Activated CD4-positive, alpha-beta T cell treated with anti-CD3 and anti-CD28 coated beads, Interleukin-2, amount 50 U/mL, for 4 hours (primary cell): ENCODE measurements around the gene THAP11.
"Not testable (repeated sequence)": the region's sequence is repeated elsewhere in the genome, so short reads cannot be mapped to it uniquely, and the experiment has no call there.

Experiments used
- DNase-seq, 2 experiments: peaks; one replicate each; pipeline ENCODE4 v3.0.0-alpha.2; 2020

THAP11 gene

DNA sequence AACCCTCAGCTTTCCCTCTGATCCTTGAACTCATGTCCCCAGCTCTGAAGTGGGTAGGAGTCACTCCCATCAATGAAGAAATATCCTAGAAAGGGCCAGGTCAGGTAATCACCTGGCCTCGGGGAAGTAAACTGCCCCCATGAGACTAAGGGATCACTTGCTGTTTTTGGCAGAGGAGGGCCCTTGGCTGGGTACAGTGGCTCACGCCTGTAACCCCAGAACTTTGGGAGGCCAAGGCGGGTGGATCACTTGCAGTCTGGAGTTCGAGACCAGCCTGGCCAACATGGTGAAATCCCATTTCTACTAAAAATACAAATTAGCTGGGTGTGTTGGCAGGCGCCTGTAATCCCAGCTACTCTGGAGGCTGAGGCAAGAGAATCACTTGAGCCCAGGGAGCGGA lies 21.9 kb downstream of the THAP11 start:
- DNase-seq: not testable (repeated sequence)

DNA sequence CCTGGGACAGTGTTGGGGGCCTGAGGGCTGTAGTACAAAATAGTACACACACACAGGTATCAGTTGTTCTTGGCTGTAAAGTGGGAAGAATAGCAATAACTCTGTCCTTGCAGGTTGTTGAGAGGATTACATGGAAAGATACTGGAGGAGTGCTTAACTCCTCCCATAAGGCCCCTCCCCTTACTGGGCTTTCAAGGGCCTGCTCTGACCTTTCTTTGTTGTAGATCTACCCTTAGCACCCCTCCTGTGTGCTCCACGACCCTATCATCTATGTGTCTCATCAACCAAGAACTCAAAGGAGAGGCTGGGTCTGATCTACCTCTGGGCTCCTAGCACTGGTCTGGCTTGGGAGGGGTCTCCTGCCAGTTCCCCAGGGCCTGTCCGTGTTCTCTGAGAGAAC lies 22.5 kb downstream of the THAP11 start:
- no peak for DNase-seq

DNA sequence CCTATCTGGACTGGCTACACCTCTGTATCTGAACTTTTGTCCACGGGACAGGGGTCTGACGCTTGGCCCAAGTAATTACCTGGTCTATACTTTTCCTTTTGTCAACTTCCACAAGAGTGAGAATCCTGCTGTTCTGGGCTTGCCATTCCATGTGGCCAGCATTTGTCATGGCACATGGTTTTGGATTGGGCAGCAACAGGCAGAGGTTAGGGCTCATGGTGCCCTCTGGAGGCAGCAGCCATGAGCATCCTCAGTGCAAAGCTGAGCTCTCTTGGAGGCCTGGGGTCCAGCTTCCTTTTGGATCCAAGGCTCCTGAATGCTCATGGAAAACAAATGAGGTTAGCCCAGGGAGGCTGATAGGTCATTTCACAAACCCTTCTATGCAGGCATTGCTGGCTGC lies 23.2 kb downstream of the THAP11 start:
- DNase-seq: no peak

DNA sequence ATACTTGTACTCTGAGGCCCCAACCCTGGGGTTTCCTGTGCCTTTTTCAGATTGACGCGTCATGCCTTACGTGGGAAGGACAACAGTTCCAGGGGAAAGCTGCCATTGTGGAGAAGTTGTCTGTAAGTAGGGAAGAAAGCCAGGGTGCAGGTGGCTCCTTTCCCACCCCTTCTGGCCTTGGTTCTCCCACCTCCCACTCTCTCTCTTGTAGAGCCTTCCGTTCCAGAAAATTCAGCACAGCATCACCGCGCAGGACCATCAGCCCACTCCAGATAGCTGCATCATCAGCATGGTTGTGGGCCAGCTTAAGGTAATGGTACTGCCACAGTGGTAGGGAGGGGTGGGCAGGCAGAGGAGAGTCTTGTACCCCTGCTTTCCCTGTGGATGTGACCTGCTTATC lies 26.2 kb downstream of the THAP11 start:
- DNase-seq: no peak

DNA sequence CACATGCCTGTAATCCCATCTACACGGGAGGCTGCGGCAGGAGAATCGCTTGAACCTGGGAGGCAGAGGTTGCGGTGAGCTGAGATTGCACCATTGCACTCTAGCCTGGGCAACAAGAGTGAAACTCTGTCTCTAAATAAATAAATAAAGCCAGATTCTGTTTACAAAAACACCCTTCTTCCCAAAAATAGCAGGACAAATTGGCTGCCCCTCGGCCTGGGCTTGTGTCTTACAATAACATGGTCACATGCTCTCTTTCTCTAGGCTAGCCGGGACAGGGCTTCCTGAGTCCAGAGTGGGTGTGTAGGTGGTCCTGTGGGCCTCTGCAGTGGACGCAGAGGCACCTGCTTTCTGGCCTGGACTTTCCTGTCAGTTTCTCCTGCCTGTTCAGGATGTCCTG lies 27.5 kb downstream of the THAP11 start:
- no peak for DNase-seq

DNA sequence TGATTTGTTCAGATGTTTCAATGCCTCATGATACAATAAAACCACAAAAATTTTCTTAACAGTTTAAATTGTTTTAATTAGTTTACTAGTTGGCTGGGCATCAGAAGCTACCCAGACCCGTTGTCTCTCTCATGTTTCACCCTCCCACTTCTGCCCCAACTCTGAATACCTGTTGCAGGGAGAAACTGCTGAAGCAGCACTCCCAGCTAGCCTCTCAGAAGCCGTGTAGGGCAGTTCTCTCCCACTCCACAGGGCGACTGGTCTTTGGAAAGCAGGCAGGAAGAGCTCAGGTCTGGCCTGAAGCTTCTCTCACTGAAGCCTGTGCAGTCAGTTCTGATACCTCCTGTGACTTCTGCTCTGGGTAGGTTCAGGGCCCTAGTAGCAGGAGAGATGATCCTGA lies 29.1 kb downstream of the THAP11 start:
- no peak for DNase-seq

DNA sequence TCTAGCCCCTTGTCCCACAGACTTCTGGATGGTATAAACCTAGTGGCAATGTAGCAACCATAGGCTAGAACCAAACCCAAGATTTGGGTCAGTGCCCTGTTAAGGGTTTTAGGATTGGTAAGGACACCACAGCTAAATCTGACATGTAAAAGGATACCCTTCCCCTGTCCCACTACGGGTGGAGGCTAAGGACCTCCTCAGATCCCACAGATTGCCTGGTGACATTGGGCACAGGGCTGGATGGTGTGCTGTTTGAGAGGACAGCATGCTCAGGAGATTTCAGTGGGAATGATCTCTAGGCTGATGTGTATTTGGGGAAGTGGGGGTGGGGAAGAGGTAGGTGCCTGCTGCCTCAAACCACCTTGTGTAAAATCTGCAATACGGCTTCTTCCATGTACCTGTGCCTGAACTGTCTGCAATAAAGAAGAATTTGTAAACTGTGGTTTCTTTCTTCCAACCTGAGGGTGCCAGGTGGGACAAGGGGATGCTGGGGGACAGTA lies 30.1 kb downstream of the THAP11 start:
- no peak for DNase-seq

DNA sequence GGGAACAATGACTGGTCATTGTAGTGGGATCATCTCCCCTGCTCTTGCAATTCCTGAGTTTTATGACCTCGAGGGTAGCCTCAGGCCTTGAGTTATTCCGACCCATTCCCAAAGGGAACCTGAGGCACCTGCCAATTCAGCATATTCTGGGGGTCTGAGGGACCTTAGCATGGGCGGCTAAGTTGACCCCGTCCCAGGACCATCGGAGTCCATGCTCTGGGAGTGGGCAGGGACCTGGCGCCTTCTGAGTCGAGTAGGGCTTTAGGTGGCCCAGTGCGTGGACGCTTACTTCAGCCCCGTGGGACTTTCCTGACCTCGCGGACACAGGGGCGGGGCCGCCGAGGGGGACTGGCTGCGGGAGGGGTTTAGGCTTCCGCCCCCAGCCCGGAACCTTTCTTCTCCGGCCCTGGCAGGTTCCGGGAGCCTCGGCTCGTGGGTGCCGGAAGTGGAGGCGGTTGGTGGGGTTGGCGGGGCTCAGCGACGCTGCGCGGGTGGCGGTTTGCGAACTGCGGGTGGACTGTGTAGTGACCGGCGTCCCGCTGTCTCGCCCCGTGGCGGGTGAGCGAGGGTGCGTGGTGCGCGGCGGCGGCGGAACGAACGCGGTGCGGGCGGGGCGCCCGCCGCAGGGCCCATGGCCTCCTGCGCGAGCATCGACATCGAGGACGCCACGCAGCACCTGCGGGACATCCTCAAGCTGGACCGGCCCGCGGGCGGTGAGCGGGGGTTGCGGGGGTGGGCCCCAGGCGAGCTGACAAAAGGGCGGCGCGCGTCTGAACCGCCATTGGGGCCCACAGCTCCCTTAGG lies 30.7 kb downstream of the THAP11 start, which contains the start of gene EDC4:
EDC4 (plus strand) TSS at position 422 of the 804 bp plus-strand sequence; CDS start at position 632, 210 bp downstream.
- DNase-seq: peak; percentile 77 to 80

DNA sequence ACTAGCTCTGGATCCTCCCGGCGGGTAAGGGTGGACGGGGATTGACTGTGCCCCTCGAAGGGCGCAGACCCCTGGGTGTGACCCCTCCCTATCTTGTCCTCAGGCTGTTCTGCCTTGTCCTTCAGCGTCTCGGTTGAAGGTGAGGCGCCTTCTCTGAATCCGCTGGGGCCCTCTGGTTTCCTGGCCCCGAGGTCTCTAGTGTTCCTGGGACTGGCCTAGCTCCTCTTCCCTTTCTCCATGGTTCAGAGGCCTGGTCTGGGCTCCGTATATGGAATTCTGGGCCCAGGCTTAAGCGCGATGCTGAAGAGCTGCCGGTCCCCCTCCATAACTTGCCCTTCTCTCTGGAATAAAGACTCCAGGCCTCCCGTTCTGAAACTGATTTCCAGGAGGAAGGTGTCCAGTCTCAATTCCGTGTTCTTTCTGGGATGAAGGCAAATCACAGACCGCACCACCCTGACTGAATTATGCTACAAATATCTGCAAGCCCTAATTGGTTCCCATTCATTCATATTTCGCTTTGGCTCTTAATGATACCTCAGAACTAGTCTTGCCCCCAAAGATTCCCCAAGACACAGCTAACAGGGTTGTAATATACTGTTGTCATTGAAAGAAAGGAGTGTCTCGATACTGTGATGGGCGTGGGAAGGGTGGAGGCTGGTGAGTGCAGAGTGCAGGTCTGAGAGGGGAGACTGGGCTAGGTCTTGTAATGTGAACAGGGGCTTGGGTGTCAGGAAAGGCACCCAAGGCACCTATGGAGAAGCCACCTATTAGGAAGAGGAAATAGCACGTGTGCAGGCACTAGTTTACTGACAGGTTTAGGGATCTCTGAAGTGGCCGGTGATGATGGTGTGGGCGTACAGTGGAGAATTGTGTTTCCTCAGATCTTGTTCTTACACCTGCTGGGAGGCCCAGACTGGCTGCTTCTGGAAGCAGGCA lies 31.6 kb downstream of the THAP11 start:
- no peak for DNase-seq

DNA sequence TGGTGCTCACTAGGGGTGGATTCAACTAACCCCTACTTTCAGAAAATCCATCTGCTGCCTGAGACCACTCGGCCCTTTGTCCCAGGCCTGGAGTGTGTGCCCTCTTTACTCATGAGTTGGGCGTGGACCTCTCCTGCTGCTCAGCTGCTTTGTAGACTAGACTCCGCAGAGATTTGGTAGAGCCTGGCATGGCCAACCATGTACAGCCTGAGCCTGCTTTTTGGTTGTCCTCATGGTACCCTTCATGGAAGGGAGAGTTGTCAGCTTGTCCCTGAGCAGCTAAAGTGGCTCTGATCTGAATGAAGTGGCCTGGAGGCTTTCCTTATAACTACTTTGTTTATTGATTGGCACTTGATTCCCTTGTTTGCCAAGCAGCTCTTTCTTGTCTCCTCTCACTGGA lies 32.3 kb downstream of the THAP11 start:
- no peak for DNase-seq

DNA sequence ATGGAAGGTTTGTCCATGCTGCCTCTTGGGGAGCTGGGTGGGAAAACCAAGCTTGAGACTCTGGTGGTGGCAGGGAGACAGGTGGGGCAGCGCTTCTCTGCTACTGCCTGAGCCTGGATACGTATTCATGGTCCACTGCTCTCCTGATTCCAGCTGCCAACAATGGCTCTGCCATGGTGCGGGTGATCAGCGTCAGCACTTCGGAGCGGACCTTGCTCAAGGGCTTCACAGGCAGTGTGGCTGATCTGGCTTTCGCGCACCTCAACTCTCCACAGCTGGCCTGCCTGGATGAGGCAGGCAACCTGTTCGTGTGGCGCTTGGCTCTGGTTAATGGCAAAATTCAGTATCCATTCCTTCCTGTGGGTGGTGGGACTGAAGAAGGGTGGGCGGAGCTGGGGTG lies 34.9 kb downstream of the THAP11 start:
- DNase-seq: no peak

DNA sequence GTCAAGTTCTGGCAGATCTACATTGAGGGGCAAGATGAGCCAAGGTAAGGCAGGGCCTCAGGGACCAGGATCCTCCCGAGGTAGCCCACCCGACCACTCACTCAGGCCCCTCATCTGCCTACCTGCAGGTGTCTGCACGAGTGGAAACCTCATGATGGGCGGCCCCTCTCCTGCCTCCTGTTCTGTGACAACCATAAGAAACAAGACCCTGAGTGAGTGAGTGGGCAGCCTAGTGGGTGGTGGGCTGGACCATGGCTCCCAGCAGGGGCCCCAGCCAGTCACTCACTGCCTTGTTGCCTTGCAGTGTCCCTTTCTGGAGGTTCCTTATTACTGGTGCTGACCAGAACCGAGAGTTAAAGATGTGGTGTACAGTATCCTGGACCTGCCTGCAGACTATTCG lies 36.1 kb downstream of the THAP11 start:
- no peak for DNase-seq

DNA sequence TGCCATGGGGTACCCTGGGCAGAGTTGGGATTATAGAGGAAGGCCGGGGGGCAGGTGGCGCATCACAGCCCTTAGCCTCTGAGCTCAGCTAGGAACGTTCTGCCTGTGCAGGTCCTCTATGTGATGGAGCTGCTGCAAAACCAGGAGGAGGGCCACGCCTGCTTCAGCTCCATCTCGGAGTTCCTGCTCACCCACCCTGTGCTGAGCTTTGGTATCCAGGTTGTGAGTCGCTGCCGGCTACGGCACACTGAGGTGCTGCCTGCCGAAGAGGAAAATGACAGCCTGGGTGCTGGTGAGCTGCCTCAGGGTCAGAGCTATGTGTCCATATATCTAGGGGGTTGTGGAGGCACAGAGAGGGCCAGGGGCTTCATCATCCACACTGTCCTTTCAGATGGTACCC lies 36.7 kb downstream of the THAP11 start:
- no peak for DNase-seq

DNA sequence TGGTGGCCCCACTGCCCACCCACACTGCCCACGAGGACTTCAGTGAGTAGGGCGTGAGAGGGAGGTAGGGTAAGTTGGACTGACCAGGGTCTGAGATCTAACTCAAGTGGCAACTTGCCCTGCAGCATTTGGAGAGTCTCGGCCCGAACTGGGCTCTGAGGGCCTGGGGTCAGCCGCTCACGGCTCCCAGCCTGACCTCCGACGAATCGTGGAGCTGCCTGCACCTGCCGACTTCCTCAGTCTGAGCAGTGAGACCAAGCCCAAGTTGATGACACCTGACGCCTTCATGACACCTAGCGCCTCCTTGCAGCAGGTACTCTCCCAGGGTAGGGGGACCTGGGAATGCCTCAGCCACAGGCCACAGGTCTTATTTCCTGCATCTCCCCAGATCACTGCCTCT lies 37.3 kb downstream of the THAP11 start:
- DNase-seq: no peak

DNA sequence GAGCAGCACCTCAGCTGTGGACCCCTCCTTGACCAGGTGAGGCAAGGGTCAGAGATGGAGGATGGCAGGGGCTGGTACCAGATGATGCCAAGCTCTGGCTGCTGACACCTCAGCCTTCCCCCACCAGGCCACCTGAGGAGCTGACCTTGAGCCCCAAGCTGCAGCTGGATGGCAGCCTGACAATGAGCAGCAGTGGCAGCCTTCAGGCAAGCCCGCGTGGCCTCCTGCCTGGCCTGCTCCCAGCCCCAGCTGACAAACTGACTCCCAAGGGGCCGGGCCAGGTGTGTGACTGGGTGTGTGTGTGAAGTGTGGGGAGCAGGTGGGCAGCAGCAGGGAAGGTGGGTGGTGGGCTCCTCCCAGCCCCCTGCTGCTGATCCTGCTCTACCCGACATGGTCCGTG lies 37.8 kb downstream of the THAP11 start:
- DNase-seq: no peak

DNA sequence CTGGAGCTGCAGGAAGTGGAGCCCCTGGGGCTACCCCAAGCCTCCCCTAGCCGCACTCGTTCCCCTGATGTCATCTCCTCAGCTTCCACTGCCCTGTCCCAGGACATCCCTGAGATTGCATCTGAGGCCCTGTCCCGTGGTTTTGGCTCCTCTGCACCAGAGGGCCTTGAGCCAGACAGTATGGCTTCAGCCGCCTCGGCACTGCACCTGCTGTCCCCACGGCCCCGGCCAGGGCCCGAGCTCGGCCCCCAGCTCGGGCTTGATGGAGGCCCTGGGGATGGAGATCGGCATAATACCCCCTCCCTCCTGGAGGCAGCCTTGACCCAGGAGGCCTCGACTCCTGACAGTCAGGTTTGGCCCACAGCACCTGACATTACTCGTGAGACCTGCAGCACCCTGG lies 38.5 kb downstream of the THAP11 start:
- DNase-seq: no peak

DNA sequence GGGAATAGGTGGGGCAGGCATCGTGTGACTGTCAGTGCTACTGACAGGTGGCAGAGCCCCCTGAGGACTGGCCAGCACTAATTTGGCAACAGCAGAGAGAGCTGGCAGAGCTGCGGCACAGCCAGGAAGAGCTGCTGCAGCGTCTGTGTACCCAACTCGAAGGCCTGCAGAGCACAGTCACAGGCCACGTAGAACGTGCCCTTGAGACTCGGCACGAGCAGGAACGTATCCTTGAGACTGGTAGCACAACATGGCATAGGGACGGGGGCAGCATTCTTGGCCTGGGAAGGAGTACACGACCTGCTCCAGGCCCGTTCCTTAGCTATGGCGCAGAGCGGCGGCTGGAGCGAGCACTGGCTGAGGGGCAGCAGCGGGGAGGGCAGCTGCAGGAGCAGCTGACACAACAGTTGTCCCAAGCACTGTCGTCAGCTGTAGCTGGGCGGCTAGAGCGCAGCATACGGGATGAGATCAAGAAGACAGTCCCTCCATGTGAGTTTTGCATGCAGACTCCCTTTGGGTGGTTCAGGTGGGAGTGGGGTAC lies 39.6 kb downstream of the THAP11 start:
- DNase-seq: no peak

DNA sequence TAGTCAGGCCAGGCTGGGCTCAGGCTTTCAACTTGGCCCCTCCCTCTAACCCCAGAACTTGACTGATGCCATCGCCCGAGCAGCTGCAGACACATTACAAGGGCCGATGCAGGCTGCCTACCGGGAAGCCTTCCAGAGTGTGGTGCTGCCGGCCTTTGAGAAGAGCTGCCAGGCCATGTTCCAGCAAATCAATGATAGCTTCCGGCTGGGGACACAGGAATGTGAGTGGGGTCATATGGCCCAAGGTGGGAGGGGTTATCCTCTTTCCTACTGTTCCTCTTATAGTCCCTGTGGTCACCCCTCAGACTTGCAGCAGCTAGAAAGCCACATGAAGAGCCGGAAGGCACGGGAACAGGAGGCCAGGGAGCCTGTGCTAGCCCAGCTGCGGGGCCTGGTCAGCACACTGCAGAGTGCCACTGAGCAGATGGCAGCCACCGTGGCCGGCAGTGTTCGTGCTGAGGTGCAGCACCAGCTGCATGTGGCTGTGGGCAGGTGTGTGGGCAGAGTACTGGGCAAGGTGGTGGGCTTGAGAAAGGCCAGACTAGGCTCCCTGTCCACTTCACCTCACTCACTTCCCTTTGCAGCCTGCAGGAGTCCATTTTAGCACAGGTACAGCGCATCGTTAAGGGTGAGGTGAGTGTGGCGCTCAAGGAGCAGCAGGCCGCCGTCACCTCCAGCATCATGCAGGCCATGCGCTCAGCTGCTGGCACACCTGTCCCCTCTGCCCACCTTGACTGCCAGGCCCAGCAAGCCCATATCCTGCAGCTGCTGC lies 40.4 kb downstream of the THAP11 start:
- DNase-seq: no peak

DNA sequence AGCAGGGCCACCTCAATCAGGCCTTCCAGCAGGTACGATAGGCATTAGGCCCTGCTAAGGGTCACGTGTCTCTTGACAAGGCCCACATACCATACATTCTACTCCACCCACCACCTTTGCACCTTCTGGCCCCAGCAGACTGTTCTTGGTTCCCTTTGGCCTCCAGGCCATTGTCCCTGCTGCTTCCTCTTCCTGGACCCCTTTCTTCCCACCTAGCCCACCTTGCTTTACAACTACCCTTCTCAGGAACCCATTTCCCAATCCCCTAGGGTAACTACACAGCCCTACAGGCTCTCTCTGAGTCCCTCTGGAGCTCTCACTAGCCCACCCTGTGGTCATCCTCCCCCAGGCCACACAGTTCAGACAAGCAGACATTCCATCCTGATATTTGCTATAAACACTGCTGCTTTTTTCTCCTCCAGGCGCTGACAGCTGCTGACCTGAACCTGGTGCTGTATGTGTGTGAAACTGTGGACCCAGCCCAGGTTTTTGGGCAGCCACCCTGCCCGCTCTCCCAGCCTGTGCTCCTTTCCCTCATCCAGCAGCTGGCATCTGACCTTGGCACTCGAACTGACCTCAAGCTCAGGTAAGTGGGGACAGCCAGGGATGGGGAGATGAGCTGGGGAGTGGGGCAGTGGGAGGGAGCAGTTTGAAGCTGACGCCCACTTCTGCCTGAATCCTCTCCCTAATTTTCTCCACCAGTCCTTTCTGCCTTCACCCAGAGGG lies 41.2 kb downstream of the THAP11 start:
- no peak for DNase-seq

DNA sequence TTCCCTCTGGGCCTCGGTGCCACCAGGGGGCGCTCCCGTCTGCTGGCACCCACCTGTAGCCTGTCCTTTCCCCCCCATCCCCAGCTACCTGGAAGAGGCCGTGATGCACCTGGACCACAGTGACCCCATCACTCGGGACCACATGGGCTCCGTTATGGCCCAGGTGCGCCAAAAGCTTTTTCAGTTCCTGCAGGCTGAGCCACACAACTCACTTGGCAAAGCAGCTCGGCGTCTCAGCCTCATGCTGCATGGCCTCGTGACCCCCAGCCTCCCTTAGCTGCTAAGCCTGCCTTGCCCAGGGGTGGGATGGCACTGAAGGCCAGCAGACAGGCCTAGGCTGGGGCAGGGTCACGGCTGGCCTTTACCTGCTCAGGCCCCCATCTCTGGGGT lies 41.7 kb downstream of the THAP11 start:
- peak; percentile 66 to 67 for DNase-seq

DNA sequence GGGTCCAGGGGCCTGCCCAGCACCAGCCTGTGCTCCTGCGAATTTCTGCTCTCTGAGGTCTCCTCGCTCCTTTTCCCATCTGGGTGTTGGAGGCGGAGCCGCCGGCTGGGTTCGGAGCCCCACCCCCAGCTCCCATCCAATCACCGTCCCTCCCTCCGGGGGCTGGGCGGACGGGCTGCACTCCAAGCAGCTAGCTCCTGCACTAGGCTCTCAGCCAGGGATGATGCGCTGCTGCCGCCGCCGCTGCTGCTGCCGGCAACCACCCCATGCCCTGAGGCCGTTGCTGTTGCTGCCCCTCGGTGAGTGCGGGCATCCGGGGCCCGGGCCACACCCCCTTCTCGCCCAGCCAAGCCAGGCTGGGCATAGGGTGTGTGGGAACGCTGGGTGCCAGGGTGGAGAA lies 42.6 kb downstream of the THAP11 start, which contains the start of gene NRN1L:
NRN1L (plus strand) TSS at position 202 of the 400 bp plus-strand sequence; CDS start at position 221, 19 bp downstream.
- DNase-seq: no peak

DNA sequence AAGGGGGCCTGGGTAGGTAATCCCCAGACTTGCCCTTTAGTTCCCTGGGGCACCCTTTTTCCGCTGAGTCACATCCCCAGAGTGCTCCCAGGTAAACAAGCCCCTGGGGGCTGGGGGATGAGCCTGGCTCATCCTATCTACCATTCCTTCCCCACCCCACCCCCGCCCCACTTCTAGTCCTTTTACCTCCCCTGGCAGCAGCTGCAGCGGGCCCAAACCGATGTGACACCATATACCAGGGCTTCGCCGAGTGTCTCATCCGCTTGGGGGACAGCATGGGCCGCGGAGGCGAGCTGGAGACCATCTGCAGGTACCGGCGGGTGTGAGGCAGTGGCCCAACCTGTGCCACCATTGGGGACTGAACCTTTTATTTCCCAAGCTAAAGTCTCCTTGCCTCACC lies 43.4 kb downstream of the THAP11 start:
- DNase-seq: no peak
